GM10266 (cell line): Measurements from ENCODE around the gene ABAT.

Experiments
- DNase-seq: peaks from one replicate; pipeline ENCODE4 v3.0.0; 2012; ENCODE audit errors: extremely low spot score
- TF ChIP-seq, protein P1 (sequence below): IDR thresholded peaks from 2 replicates; pipeline ENCODE4 v1.5.1; 2012; ENCODE audit warnings: mild to moderate bottlenecking, low read depth; ENCODE audit not compliant: control insufficient read depth, insufficient read depth; ENCODE audit errors: missing control alignments

ABAT gene

DNA sequence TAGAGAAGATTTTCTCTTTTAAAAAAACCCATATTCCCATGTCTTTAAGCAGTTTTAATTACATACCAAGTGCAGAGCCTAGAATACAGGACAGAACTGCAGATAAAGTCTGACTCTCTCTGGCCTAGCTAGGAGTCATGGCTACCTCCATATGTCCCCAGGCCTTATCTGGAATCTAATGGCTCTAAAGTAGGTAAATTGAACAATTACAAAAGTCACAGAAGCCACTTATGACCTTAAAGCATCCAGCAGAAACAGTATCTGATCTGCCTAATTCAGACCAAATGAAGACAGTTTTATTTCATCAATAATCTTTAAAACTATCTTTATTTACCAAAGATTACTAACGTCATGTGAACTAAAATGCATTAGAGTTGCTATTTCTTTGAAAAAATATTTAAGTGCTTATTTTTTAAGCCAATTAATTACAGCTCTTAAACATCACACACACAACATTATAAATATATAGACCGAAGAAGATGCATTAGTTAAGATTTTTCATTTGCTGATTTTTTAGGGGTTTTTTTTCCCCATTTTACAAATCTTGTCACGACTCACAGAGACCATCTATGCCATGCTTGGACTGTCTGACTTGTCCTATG is 152.0 kb downstream of the ABAT start:
- no peak for DNase-seq
- TF ChIP-seq, protein P1, sequence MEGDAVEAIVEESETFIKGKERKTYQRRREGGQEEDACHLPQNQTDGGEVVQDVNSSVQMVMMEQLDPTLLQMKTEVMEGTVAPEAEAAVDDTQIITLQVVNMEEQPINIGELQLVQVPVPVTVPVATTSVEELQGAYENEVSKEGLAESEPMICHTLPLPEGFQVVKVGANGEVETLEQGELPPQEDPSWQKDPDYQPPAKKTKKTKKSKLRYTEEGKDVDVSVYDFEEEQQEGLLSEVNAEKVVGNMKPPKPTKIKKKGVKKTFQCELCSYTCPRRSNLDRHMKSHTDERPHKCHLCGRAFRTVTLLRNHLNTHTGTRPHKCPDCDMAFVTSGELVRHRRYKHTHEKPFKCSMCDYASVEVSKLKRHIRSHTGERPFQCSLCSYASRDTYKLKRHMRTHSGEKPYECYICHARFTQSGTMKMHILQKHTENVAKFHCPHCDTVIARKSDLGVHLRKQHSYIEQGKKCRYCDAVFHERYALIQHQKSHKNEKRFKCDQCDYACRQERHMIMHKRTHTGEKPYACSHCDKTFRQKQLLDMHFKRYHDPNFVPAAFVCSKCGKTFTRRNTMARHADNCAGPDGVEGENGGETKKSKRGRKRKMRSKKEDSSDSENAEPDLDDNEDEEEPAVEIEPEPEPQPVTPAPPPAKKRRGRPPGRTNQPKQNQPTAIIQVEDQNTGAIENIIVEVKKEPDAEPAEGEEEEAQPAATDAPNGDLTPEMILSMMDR, result no peak

DNA sequence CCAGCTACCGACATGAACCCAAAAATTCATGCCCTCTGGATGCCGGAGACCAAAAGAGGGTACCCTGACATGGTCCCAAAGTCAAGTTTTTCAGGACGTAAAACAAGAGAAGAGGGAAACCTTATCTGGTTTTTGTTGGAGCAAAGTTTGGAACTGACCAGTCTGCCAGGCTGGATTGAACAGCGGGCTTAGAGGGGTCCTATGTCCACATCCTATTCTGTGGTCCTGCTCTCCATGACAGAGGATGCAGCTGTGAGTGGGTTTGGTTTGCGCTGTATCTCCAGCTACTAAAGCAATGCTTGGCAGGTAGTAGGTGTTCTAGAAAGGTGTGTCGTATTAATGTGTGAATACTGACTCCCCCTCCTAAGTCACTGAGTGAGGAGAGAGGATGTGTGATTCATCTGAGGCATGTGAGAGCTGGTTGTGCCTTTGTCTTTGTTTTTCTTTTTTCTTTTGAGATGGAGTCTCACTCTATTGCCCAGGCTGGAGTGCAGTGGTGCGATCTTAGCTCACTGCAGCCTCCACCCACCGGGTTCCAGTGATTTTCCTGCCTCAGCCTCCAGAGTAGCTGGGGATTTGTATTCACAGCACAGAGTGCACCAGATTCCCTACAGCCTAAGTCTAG is 154.2 kb downstream of the ABAT start:
- TF ChIP-seq, protein P1, result no peak
- DNase-seq, result no peak

DNA sequence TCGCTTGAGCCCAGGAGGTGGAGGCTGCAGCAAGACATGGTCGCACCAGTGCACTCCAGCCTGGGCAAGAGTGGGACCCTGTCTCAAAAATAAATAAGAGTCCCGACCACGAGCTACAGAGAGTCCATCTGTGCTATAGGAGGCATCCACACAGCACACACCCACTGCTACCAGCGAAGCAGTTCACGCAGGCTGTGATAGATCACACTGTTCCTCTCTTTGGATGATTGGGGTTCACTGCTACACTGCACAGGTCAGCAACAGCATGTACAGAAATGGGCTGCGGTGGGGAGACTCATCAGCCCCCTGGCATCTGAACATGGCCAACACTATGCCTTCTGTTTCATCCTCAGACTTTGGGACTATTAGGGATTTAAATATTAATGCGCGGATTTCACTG is 157.0 kb downstream of the ABAT start:
- no peak for DNase-seq
- TF ChIP-seq, protein P1, result no peak

DNA sequence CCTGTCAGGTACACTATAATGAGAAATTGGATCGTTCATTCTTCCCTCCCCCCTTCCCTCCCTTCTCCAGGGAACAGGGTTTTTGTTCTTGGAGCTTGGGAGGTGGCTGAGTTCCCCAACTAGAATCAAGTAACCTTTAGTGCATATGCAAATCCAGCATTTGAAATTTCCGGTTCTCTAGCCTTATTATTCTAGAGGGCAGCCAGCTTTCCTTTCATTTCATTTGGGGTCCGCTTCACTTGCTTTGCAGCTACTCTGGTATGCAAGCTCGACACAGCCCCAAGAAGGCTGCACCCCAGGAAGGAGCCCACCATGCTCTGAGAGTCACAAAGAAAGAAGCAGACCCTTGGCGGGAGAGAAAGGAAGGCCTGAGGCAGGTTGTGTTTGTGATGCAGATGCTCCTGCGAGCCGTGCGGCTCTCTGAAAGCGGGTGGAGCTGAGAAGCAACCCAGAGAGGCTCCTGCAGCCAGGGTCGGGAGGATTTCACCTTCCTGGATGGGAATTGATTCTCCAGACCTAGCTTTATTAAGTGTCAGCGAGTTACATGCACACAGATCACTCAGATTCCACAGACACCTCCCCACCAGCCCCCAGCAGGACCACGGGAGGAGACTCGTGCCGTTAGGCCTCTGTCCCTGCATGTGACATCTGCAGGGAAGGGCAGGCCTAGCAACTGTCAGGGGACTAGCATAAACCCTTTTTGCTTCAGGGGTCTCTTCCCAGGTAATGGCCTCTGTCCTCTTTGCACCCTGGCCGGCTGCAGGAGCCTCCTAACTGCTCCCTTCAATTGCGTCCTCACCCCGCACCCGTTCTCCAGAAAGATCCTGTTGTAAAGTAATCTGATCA is 157.7 kb downstream of the ABAT start:
- TF ChIP-seq, protein P1, result no peak
- no peak for DNase-seq

DNA sequence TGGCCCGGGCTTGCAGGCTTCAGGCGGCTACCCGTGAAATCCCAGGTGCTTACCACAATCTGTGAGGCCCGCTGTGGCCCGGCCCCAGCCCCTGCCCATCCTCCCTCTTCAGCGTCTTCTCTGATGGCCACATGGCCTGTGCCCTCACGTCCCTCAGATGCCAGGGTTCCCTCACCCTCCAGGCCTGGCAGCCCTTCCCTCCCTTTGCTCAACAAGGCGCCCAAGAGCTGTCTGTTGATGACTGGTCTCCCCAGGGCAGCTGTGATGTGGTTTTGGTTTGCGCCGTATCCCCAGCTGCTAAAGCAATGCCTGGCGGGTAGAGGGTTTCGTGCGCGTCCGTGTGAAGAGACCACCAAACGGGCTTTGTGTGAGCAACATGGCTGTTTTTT is 158.3 kb downstream of the ABAT start:
- DNase-seq, result no peak
- TF ChIP-seq, protein P1, result no peak
